Kidney (tissue), 14 donors: ENCODE measurements around the gene SLC6A17. TPM values are rescaled to one million over a fixed set of nuclear protein-coding genes. Genes with fewer than 3 reads are reported as not detected.
A peak's percentile ranks its signal among the peaks of the same experiment; 100 is the strongest.

Experiments used
- DNase-seq, 5 donors: peaks; one replicate each; pipeline ENCODE4 v3.0.0-alpha.2; 2013 to 2020
- FAIRE-seq: peaks from 2 replicates; lab custom pipeline; 2012; peaks lifted over from hg19 to GRCh38; lab: Jason Lieb, UNC
- H3K27ac ChIP-seq, 2 donors: one replicate each; pipeline ENCODE4 v1.7.0; 2013; ENCODE audit warnings: low read depth in 2 of 2, low read length in 2 of 2, inconsistent platforms in 1 of 2
- H3K27me3 ChIP-seq: one replicate; pipeline ENCODE4 v1.7.1; 2013; ENCODE audit warnings: low read length, inconsistent platforms; ENCODE audit not compliant: control insufficient read depth, insufficient read depth
- H3K36me3 ChIP-seq, 3 donors: one replicate each; pipeline versions ENCODE4 v1.7.0 to v1.7.1; 2013; ENCODE audit warnings: low read length in 3 of 3, control low read depth in 1 of 3, inconsistent platforms in 1 of 3; ENCODE audit not compliant: insufficient read depth in 3 of 3, control insufficient read depth in 2 of 3
- H3K4me1 ChIP-seq, 3 donors: one replicate each; pipeline versions ENCODE4 v1.7.0 to v1.7.1; 2013; ENCODE audit warnings: low read length in 3 of 3, inconsistent platforms in 1 of 3, low read depth in 1 of 3; ENCODE audit not compliant: control insufficient read depth in 2 of 3, insufficient read depth in 2 of 3
- H3K4me3 ChIP-seq, 3 donors: one replicate each; pipeline versions ENCODE4 v1.7.0 to v1.8.1; 2013; ENCODE audit warnings: low read length in 3 of 3, control low read depth in 1 of 3, inconsistent platforms in 1 of 3
- H3K9ac ChIP-seq, 3 donors: one replicate each; pipeline versions ENCODE4 v1.7.0 to v1.7.1; 2013; ENCODE audit warnings: low read length in 3 of 3, control low read depth in 1 of 3, inconsistent platforms in 1 of 3
- H3K9me3 ChIP-seq, 3 donors: one replicate each; pipeline versions ENCODE4 v1.7.0 to v1.7.1; 2013; ENCODE audit warnings: low read length in 3 of 3, control low read depth in 1 of 3, inconsistent platforms in 1 of 3; ENCODE audit not compliant: control insufficient read depth in 2 of 3, insufficient read depth in 1 of 3
- intact Hi-C: fragments of 100-400 bp; cut with DNase I; formaldehyde crosslinking; loops from one replicate; pipeline ENCODE4 v1.11.1; 2022
- polyA plus RNA-seq: library from polyadenylated mRNA; stranded (reverse); fragments of 350-450 nt; fragmentation: Illumina TruSeq; extraction: RNeasy Lipid Tissue Mini Kit (QIAGEN cat#74804); gene quantifications from one replicate; pipeline ENCODE4 v1.2.3, GENCODE V29; 2014; ENCODE audit warnings: low read depth, low replicate concordance; ENCODE audit not compliant: insufficient read depth
- total RNA-seq: library from RNA; stranded (reverse); fragmentation: NEBNext Ultra II Directional; extraction: Animal tissue kit (Norgen Biotek cat#: 25700); gene quantifications from one replicate; pipeline ENCODE4 v1.2.1, GENCODE V29; 2021
- TF ChIP-seq, protein P1 (sequence below): IDR thresholded peaks from 3 replicates; pipeline ENCODE4 v1.5.1; 2012; ENCODE audit warnings: mild to moderate bottlenecking, moderate library complexity, borderline replicate concordance; ENCODE audit not compliant: insufficient read depth; ENCODE audit errors: extremely low read depth
- donor health status: control.
- donor health status: control.
- donor health status: control.
- donor health status: control.
- donor health status: control.
- donor health status: DM: yes; HTN: yes; CAD: no.
- donor health status: Normal renal cell carcinoma (clear cell type).

The SLC6A17 gene
- total and polyA plus RNA-seq, 2 donors from 2014 or later: 1.7 to 2.3 TPM

DNA sequence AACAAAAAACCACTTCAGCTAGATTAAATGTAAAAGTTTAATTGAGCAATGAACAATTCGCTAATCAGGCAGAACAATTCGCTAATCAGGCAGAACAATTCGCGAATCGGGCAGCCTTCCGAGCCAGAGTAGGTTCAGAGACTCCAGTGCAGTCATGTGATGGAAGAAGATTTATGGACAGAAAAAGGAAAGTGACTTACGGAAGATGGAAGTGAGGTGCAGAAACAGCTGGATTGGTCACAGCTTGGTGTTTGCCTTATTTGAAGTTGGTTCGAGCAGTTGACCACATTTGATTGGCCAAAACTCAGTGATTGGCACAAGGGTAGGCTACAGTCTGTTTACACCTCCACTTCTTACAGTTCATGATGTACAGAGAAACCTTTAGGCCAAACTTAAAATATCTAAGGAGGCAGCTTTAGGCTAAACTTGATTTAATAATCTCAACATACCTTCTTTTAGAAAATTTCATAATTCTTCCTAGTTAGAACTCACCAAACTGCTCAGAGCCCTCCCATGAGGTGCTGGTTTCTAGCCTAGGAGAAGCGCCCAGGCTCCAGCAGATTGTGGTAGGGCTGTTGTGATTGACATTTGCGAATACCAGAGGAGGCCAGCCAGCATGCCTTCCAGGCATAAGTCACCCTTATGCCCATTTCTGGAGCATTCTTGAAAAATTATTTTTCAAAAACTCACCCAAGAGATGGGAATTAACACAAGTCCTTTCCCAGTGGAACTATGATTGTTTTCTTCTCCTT, 37.0 kb downstream of the SLC6A17 start:
- no peak overlapping the region for H3K4me3 ChIP-seq
- H3K4me1 ChIP-seq: no peaks in the 10 kb centered on the region
- peaks cover 6% of the 10 kb centered on the region for H3K27me3 ChIP-seq
- DNase-seq (no peak), FAIRE-seq (no peak)
- H3K36me3 ChIP-seq: no peaks in the 10 kb centered on the region
- TF ChIP-seq, protein P1, sequence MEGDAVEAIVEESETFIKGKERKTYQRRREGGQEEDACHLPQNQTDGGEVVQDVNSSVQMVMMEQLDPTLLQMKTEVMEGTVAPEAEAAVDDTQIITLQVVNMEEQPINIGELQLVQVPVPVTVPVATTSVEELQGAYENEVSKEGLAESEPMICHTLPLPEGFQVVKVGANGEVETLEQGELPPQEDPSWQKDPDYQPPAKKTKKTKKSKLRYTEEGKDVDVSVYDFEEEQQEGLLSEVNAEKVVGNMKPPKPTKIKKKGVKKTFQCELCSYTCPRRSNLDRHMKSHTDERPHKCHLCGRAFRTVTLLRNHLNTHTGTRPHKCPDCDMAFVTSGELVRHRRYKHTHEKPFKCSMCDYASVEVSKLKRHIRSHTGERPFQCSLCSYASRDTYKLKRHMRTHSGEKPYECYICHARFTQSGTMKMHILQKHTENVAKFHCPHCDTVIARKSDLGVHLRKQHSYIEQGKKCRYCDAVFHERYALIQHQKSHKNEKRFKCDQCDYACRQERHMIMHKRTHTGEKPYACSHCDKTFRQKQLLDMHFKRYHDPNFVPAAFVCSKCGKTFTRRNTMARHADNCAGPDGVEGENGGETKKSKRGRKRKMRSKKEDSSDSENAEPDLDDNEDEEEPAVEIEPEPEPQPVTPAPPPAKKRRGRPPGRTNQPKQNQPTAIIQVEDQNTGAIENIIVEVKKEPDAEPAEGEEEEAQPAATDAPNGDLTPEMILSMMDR: no peak
- no peaks in the 10 kb centered on the region for H3K9me3 ChIP-seq
- intact Hi-C loops: no loop called here
- no peak overlapping the region for H3K27ac ChIP-seq
- H3K9ac ChIP-seq: no peak overlapping the region

GRCh38 chr1:110188035-110188618, 37.8 kb downstream of the SLC6A17 start:
- TF ChIP-seq, protein P1: no peak
- Histone ChIP-seq H3K4me3 (no peak overlapping the region), H3K9ac (no peak overlapping the region), H3K27me3 (peaks cover 6% of the 10 kb centered on the region), H3K9me3 (no peaks in the 10 kb centered on the region), H3K4me1 (no peaks in the 10 kb centered on the region), H3K36me3 (no peaks in the 10 kb centered on the region), H3K27ac (no peak overlapping the region)
- DNase-seq (peak in 1 of 5 donors; percentile 31), FAIRE-seq (no peak)
- intact Hi-C loops: no loop called here

- Histone ChIP-seq H3K4me3 (no peak overlapping the region), H3K9me3 (no peaks in the 10 kb centered on the region), H3K4me1 (no peaks in the 10 kb centered on the region), H3K27ac (no peak overlapping the region), H3K9ac (no peak overlapping the region), H3K36me3 (no peaks in the 10 kb centered on the region), H3K27me3 (peaks cover 5% of the 10 kb centered on the region)
- TF ChIP-seq, protein P1: no peak
- DNase-seq (no peak), FAIRE-seq (no peak)
- intact Hi-C loops: no loop called here
Observed at GRCh38 chr1:110189181-110189580, 38.9 kb downstream of the SLC6A17 start.
